G401.6 (cell line): ENCODE results near the gene GSX1.
"Not testable (repeated sequence)": the region's sequence is repeated elsewhere in the genome, so short reads cannot be mapped to it uniquely, and the experiment has no call there.

Experiments
- FAIRE-seq: peaks from 2 replicates; lab custom pipeline; 2012; peaks lifted over from hg19 to GRCh38; lab: Jason Lieb, UNC

GSX1 gene

GRCh38 chr13:27794921-27795717 is 2.8 kb downstream of the GSX1 start:
- FAIRE-seq = no peak

- FAIRE-seq = no peak
Measured at GRCh38 chr13:27795718-27796019, 3.4 kb downstream of the GSX1 start.

GRCh38 chr13:27796544-27797227 is 4.4 kb downstream of the GSX1 start:
- FAIRE-seq = no peak

GRCh38 chr13:27797228-27797624 is 4.9 kb downstream of the GSX1 start:
- no peak for FAIRE-seq

GRCh38 chr13:27806744-27807387 is 14.6 kb downstream of the GSX1 start:
- no peak for FAIRE-seq

- FAIRE-seq = no peak
Measured at GRCh38 chr13:27808851-27809550, 16.7 kb downstream of the GSX1 start.

GRCh38 chr13:27810009-27810408 is 17.7 kb downstream of the GSX1 start:
- FAIRE-seq = no peak

GRCh38 chr13:27810461-27810860 is 18.2 kb downstream of the GSX1 start:
- FAIRE-seq = no peak

GRCh38 chr13:27813826-27814225 is 21.5 kb downstream of the GSX1 start:
- FAIRE-seq = no peak

GRCh38 chr13:27817832-27818231 is 25.5 kb downstream of the GSX1 start:
- FAIRE-seq = not testable (repeated sequence)

GRCh38 chr13:27820524-27821482 is 28.5 kb downstream of the GSX1 start:
- FAIRE-seq = no peak

GRCh38 chr13:27821566-27821965 is 29.3 kb downstream of the GSX1 start:
- no peak for FAIRE-seq

GRCh38 chr13:27822258-27822872 is 30.1 kb downstream of the GSX1 start:
- no peak for FAIRE-seq

GRCh38 chr13:27822873-27823311 is 30.6 kb downstream of the GSX1 start:
- no peak for FAIRE-seq

- no peak for FAIRE-seq
Measured at GRCh38 chr13:27824121-27824520, 31.8 kb downstream of the GSX1 start.

- FAIRE-seq = no peak
Measured at GRCh38 chr13:27825072-27825471, 32.8 kb downstream of the GSX1 start.

GRCh38 chr13:27826379-27827353 is 34.4 kb downstream of the GSX1 start:
- FAIRE-seq = peak; percentile 3

GRCh38 chr13:27827646-27828045 is 35.4 kb downstream of the GSX1 start:
- FAIRE-seq = no peak

GRCh38 chr13:27830010-27830409 is 37.7 kb downstream of the GSX1 start:
- FAIRE-seq = no peak

- FAIRE-seq = no peak
Measured at GRCh38 chr13:27833206-27833605, 40.9 kb downstream of the GSX1 start.
